RWPE2 (cell line): ENCODE measurements around the gene C2CD2.

ENCODE experiments used
- ATAC-seq: fragments of 200-7000 bp; cut with Tn5 transposase; 3 replicates; pipeline ENCODE4 v1.9.1; 2021; ENCODE audit warnings: low read depth
- DNase-seq: peaks from one replicate; pipeline ENCODE4 v3.0.0-alpha.2; 2020; ENCODE audit warnings: low spot score
- H3K27ac ChIP-seq: fragments of 450-650 bp; 2 replicates; pipeline ENCODE4 v1.5.1; 2017; ENCODE audit warnings: mild to moderate bottlenecking; ENCODE audit not compliant: poor library complexity, severe bottlenecking
- H3K27me3 ChIP-seq: fragments of 250-450 bp; sonication (Bioruptor Pico); 2 replicates; pipeline ENCODE4 v1.5.1; 2021; ENCODE audit warnings: mild to moderate bottlenecking, moderate library complexity; ENCODE audit not compliant: insufficient read depth, poor library complexity, severe bottlenecking
- H3K36me3 ChIP-seq: fragments of 250-450 bp; sonication (Bioruptor Pico); 2 replicates; pipeline ENCODE4 v1.5.1; 2020; ENCODE audit warnings: low read depth, mild to moderate bottlenecking, moderate library complexity
- H3K4me1 ChIP-seq: fragments of 250-450 bp; sonication (Bioruptor Pico); 2 replicates; pipeline ENCODE4 v1.5.1; 2021; ENCODE audit warnings: mild to moderate bottlenecking, moderate library complexity; ENCODE audit not compliant: insufficient read depth, poor library complexity, severe bottlenecking
- H3K4me3 ChIP-seq: fragments of 250-450 bp; sonication (Bioruptor Pico); 2 replicates; pipeline ENCODE4 v1.5.1; 2021; ENCODE audit warnings: mild to moderate bottlenecking, moderate library complexity; ENCODE audit not compliant: severe bottlenecking
- H3K9me3 ChIP-seq: fragments of 250-450 bp; sonication (Bioruptor Pico); 2 replicates; pipeline ENCODE4 v1.5.1; 2021; ENCODE audit warnings: mild to moderate bottlenecking, moderate library complexity; ENCODE audit not compliant: severe bottlenecking
- CTCF ChIP-seq: fragments of 450-650 bp; IDR thresholded peaks from one replicate; pipeline ENCODE4 v1.5.1; 2017; ENCODE audit warnings: mild to moderate bottlenecking, moderate library complexity; ENCODE audit not compliant: poor library complexity, severe bottlenecking

C2CD2 gene

GRCh38 chr21:41967708-41968107 is 13.9 kb upstream of the C2CD2 start:
- Histone ChIP-seq H3K4me1 (no peaks in the 10 kb centered on the region), H3K27me3 (no peaks in the 10 kb centered on the region), H3K9me3 (no peaks in the 10 kb centered on the region), H3K4me3 (no peak overlapping the region), H3K36me3 (no peaks in the 10 kb centered on the region), H3K27ac (no peak overlapping the region)
- ATAC-seq (no peak), DNase-seq (no peak)
- TF ChIP-seq CTCF, result no peak

- H3K36me3 ChIP-seq, result no peaks in the 10 kb centered on the region
- no peak overlapping the region for H3K27ac ChIP-seq
- H3K9me3 ChIP-seq, result no peaks in the 10 kb centered on the region
- TF ChIP-seq CTCF, result no peak
- DNase-seq (no peak), ATAC-seq (no peak)
- no peaks in the 10 kb centered on the region for H3K27me3 ChIP-seq
- no peaks in the 10 kb centered on the region for H3K4me1 ChIP-seq
- no peak overlapping the region for H3K4me3 ChIP-seq
Observed at GRCh38 chr21:41966872-41967621, 13.2 kb upstream of the C2CD2 start.

- Histone ChIP-seq H3K27me3 (no peaks in the 10 kb centered on the region), H3K4me3 (no peak overlapping the region), H3K9me3 (no peaks in the 10 kb centered on the region), H3K36me3 (no peaks in the 10 kb centered on the region), H3K27ac (no peak overlapping the region), H3K4me1 (no peaks in the 10 kb centered on the region)
- no peak for TF ChIP-seq CTCF
- ATAC-seq (no peak), DNase-seq (no peak)
Observed at GRCh38 chr21:41966041-41966833, 12.4 kb upstream of the C2CD2 start.

- no peak overlapping the region for H3K27ac ChIP-seq
- no peaks in the 10 kb centered on the region for H3K9me3 ChIP-seq
- no peak overlapping the region for H3K4me3 ChIP-seq
- no peak for TF ChIP-seq CTCF
- H3K27me3 ChIP-seq, result no peaks in the 10 kb centered on the region
- H3K4me1 ChIP-seq, result no peaks in the 10 kb centered on the region
- ATAC-seq (no peak), DNase-seq (no peak)
- H3K36me3 ChIP-seq, result no peaks in the 10 kb centered on the region
Observed at GRCh38 chr21:41965461-41966013, 11.7 kb upstream of the C2CD2 start.

GRCh38 chr21:41965045-41965444 is 11.2 kb upstream of the C2CD2 start:
- Histone ChIP-seq H3K4me3 (no peak overlapping the region), H3K4me1 (no peaks in the 10 kb centered on the region), H3K36me3 (no peaks in the 10 kb centered on the region), H3K27ac (no peak overlapping the region), H3K9me3 (no peaks in the 10 kb centered on the region), H3K27me3 (no peaks in the 10 kb centered on the region)
- no peak for DNase-seq
- no peak for TF ChIP-seq CTCF
- no peak for ATAC-seq
